IPS-NIHi7 (cell line): ENCODE data around the gene USE1.
"Not testable (repeated sequence)": the region's sequence is repeated elsewhere in the genome, so short reads cannot be mapped to it uniquely, and the experiment has no call there.

Experiments
- DNase-seq: peaks from one replicate; pipeline ENCODE4 v3.0.0; 2012; ENCODE audit warnings: mixed read lengths; ENCODE audit errors: extremely low spot score

USE1 gene

DNA sequence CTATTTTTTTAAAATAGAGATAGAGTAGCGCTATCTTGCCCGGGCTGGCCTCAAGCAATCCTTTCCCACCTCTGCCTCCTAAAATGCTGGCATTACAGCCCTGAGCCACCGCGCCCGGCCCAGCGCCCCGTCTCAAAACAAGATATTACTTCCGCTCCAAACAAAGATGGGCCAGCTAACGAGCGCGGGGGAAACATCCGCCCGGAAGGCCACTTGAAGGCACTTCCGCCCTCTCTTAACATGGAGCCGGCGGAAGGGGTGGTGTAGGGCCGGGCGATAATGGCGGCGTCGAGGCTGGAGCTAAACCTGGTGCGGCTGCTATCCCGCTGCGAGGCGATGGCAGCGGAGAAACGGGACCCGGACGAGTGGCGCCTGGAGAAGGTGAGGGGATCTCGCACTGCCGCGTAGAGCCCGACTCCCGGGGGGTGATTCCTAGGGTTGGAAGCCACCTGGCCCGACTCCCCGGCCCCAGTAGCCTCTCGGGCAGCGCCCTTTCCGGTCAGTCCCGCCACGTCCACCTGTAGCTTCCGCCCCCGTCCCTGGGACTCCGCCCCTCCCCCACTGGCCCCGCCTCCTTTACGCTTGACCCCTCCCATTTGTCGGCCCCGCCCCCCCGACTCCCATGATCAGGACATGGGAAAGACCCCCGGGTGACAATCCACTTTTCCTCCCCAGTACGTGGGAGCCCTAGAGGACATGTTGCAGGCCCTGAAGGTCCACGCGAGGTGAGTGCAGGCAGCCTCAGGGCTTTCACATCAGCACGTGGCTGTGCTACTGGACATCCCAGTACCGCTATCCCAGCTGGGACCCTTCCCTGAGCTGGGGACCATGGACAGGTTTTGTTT, at the start of gene USE1:
TSS of gene USE1 (plus strand) at position 231 of the 845 bp plus-strand sequence. CDS start at position 280, 49 bp downstream.
- DNase-seq = peak; percentile 90

DNA sequence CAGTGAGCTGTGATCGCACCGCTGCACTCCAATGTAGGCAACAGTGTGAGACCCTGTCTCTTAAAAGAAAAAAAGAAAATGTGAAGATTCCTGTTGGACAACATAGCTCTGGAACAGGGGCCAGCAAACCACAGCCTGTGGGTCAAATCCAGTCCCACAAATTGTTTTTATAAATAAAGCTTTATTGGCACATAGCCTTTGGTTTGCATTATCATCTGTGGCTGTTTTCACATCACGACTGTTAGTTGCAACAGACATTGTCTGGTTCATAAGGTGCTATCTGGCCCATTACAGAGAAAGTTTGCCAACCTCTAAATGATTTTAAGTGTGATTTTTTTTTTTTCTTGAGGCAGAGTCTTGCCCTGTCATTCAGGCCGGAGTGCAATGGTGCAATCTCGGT, 49.4 kb upstream of the USE1 start:
- DNase-seq = no peak

- no peak for DNase-seq
Measured at GRCh38 chr19:17170538-17171297, 44.4 kb upstream of the USE1 start.

DNA sequence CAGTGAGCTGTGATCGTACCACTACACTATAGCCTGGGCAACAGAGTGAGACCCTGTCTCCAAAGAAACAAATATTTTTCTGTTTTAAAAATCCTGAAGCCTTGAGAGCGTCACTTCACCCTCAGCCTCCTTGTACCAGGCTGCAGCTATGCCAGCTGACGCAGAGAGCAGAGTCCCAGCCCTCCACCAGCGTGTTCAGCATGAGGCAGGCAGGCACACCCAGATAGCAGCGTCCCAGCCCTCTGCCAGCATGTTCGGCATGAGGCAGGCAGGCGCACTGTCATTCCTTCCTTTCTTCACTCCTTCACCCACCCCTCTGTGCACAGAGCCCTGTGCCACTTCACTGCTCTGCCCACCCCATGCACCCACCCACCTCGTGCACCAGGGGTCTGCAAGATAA, 43.3 kb upstream of the USE1 start:
- DNase-seq = no peak

DNA sequence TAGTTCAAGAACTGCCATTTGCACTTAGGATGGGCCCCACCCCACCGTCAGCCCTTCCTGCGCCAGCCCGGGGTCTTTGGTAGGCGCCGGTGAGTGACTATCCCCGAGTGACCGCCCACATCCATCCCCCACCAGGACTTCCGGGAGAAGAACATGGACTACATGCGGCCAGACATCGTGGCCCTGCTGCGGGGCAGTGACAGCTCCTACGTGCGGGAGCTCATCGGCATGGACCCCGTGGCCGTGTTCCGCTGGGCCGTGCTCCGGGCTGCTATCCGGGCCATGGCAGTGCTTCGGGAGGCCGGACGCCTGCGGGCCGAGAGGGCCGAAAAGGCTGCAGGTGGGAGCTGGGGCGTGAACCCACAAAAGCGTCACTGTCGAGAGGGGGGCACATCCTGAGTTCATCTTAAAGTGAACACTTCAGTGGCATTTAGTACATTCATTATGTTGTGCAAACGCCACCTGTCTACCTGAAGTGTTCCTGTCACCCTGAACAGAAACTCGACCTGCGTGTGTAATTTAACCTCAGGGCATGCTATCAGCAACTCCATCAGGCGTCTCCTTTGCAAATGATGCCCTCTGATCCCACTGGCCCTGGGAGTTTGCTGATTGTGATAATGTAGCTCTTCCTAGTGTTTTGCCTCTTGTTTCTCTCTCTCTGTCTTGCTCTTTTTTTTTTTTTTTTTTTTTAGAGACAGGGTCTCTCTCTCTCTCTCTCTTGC, 42.4 kb upstream of the USE1 start:
- DNase-seq = no peak

- DNase-seq = no peak
Measured at GRCh38 chr19:17178291-17178690, 36.9 kb upstream of the USE1 start.

- DNase-seq = peak; percentile 57
Measured at GRCh38 chr19:17180997-17181702, 34.0 kb upstream of the USE1 start.

DNA sequence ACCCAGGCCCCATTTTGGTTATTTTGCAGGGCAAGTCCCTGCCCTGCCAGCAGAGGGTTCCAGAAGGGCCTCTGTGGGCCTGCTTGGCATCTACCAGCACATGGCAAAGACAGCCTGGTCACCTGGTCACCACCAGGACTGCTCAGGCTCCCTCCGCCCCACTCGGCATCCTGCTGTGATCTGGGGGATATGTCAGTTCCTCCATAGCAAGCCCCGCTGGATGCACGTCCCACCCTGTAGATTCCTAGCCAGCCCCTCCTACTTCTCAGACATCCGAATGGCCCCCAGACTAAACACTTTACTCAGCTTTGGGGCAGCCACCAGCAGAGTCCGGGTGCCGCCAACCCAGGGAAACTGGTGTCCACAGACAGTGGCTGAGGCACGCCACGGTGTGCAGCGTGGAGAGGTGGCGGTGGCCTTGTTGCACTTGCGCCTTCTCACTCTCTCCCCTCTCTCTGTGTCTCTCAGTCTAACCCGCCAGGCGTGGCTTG, 31.8 kb upstream of the USE1 start:
- DNase-seq = no peak

- DNase-seq = no peak
Measured at GRCh38 chr19:17183858-17184321, 31.3 kb upstream of the USE1 start.

- no peak for DNase-seq
Measured at GRCh38 chr19:17184371-17184841, 30.8 kb upstream of the USE1 start.

- DNase-seq = no peak
Measured at GRCh38 chr19:17185590-17185989, 29.6 kb upstream of the USE1 start.

GRCh38 chr19:17191736-17192135, 23.4 kb upstream of the USE1 start:
- DNase-seq = not testable (repeated sequence)

DNA sequence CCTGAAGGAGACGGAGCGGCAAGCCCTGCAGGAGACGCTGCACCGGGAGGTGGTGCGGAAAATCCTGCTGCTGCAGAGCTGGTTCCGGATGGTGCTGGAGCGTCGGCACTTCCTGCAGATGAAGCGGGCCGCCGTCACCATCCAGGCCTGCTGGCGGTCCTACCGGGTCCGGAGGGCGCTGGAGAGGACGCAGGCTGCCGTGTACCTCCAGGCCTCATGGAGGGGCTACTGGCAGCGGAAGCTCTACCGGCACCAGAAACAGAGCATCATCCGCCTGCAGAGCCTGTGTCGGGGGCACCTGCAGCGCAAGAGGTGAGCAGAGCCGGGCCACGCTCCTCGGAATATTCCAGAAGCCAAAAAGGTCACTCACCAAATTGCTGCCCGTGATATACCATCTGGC, 22.4 kb upstream of the USE1 start:
- no peak for DNase-seq

- no peak for DNase-seq
Measured at GRCh38 chr19:17194608-17195007, 20.5 kb upstream of the USE1 start.

DNA sequence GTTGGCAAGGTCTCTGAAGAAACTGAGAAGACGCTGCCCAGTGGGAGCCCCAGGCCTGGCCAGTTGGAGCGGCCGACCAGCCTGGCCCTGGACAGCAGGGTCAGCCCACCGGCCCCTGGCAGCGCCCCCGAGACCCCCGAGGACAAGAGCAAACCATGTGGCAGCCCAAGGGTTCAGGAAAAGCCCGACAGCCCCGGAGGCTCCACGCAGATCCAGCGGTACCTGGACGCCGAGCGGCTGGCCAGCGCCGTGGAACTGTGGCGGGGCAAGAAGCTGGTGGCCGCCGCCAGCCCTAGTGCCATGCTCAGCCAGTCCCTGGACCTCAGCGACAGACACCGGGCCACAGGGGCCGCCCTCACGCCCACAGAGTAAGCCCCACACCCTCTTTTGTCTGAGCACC, 20.1 kb upstream of the USE1 start:
- DNase-seq = no peak

DNA sequence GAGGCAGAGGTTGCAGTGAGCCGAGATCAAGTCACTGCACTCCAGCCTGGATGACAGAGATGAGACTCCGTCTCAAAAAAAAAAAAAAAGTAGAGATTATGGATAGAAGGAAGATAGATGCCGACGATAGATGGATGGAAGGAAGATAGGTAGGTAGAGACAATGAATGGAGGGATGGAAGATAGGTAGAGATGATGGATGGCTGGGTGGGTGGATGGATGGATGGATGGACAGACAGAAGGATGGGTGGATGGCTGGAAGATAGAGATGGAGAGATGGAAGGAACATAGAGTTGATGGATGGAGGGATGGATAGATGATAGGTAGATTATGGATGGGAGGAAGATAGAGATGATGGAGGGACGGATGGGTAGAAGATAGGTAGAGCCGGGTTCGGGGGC, 18.5 kb upstream of the USE1 start:
- DNase-seq = no peak

GRCh38 chr19:17197666-17198065, 17.5 kb upstream of the USE1 start:
- no peak for DNase-seq

DNA sequence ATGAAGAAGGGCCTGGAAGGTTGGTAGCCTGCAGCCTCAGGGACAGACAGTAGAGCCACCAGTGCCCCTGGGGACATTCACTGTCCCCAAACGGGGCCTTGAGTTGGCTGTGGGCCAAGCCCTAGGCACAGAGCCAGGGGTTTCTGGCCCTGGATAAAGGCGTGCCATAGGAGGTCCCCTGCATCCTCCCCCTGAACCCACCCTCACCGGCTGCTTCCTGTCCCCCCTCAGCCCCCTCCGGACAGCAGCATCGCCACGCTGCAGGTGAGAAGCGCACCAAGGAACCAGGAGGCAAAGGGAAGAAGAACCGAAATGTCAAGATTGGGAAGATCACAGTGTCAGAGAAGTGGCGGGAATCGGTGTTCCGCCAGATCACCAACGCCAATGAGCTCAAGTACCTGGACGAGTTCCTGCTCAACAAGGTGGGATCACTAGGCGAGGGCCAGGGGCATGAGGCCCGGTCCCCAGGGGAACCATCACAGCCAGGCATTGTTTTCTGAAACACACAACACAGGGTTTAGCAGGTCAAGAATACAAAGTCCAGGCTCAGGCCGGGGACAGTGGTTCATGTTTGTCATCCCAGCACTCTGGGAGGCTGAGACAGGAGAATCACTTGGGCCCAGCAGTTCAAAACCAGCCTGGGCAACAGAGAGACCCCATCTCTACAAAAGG, 14.6 kb upstream of the USE1 start:
- no peak for DNase-seq

- DNase-seq = no peak
Measured at GRCh38 chr19:17202249-17202648, 12.9 kb upstream of the USE1 start.

DNA sequence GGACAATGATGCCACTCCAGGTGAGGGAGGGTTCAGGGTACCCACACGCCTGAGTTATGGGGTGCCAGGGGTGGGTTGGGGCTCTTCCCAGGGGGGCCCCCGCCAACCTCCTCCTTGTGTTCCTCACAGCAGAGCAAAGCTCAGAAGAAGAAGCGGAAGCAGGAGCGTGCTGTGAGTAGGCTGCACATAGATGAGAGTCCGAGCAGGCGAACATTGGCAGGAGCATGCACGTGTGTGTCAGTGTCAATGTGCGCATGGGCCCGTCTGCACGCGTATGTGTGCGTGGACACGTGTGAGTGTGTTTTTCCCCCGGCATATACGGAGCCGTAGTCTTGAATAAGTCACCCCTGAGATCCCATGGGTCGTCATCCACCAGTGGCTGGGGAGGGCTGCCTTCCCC, 12.4 kb upstream of the USE1 start:
- DNase-seq = no peak
